Epithelial cell of proximal tubule (primary cell): Measurements from ENCODE around the gene DNAJA4. TPM values are rescaled to one million over a fixed set of nuclear protein-coding genes. Genes with fewer than 3 reads are reported as not detected.

ENCODE experiments used
- DNase-seq: peaks from one replicate; pipeline ENCODE4 v3.0.0-alpha.2; 2011; ENCODE audit warnings: low read depth
- H3K4me3 ChIP-seq: 2 replicates; pipeline ENCODE4 v1.5.1; 2011; ENCODE audit warnings: low read depth, mild to moderate bottlenecking, low read length
- total RNA-seq: library from RNA; depleted of rRNA; stranded (reverse); fragments of >200 nt; gene quantifications from 2 replicates; pipeline ENCODE4 v1.2.3, GENCODE V29; 2015
- TF ChIP-seq, protein P1 (sequence below): conservative IDR thresholded peaks from 2 replicates; pipeline ENCODE4 v1.5.1; 2012; ENCODE audit warnings: low read depth, mild to moderate bottlenecking, low read length

Gene DNAJA4
- total RNA-seq, 1 donor from 2014 or later = 10.2 TPM

DNA sequence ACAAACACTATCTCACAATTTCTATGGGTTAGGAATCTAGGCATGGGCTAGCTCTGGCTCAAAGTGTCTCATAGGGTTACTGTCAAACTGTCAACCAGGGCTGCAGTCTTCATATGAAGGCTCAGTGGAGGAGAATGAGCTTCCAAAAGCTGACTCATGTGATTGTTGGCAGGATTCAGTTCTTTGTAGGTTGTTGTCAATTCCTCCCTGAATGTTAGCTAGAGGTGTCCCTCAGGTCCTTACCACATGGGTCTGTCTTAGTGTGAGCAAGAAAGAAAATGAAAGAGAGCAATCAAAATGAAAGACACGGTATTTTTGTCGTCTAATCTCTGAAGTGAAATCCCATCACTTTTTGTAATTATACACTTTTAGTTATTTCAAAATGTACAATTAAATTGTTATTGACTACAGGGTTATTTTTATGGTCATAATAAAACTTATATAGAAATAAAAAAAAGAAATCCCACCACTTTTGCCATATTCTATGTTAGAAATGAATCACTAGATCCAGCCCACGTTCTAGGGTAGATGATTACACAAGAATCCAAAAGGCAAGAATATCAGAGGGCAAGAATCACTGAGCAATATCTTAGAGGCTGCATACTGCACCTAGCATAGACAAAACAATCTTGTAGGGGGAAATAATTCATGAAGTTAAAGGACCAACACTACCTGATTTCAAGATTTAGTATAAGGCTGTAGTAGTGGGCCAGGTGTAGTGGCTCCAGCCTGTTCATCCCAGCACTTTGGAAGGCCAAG is 38.4 kb upstream of the DNAJA4 start:
- no peak overlapping the region for H3K4me3 ChIP-seq
- DNase-seq = no peak
- TF ChIP-seq, protein P1, sequence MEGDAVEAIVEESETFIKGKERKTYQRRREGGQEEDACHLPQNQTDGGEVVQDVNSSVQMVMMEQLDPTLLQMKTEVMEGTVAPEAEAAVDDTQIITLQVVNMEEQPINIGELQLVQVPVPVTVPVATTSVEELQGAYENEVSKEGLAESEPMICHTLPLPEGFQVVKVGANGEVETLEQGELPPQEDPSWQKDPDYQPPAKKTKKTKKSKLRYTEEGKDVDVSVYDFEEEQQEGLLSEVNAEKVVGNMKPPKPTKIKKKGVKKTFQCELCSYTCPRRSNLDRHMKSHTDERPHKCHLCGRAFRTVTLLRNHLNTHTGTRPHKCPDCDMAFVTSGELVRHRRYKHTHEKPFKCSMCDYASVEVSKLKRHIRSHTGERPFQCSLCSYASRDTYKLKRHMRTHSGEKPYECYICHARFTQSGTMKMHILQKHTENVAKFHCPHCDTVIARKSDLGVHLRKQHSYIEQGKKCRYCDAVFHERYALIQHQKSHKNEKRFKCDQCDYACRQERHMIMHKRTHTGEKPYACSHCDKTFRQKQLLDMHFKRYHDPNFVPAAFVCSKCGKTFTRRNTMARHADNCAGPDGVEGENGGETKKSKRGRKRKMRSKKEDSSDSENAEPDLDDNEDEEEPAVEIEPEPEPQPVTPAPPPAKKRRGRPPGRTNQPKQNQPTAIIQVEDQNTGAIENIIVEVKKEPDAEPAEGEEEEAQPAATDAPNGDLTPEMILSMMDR = no peak

DNA sequence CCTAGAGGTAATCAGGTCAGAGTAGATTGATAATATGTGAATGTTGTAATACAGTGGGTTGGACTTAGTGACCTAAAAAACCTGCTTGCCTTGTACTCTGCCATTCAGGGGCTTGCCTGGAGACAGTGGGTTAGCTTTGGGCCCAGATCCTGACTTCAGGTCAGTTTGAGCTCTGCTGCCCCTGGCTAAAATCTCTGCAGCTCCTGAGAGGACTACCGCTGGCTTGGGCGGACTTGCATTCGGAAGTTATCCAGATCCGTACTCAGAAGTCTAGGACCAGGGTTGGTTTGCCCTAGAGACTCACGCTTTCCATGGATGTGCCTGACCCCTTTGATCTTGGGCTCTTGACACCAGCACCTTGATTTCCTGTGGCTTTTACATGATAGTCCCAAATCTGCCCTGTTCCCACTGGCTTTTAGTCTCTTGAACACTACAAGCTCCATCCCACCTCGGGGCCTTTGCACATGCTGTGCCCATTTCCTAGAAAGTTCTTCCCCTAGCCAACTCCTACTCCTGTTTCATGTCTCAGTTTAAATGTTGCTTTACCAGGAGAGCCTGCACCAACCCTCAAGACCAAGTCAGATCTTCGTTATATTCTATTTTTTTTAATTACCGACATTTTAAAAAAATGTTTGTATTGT is 35.9 kb upstream of the DNAJA4 start:
- TF ChIP-seq, protein P1 = no peak
- no peak for DNase-seq
- no peak overlapping the region for H3K4me3 ChIP-seq

DNA sequence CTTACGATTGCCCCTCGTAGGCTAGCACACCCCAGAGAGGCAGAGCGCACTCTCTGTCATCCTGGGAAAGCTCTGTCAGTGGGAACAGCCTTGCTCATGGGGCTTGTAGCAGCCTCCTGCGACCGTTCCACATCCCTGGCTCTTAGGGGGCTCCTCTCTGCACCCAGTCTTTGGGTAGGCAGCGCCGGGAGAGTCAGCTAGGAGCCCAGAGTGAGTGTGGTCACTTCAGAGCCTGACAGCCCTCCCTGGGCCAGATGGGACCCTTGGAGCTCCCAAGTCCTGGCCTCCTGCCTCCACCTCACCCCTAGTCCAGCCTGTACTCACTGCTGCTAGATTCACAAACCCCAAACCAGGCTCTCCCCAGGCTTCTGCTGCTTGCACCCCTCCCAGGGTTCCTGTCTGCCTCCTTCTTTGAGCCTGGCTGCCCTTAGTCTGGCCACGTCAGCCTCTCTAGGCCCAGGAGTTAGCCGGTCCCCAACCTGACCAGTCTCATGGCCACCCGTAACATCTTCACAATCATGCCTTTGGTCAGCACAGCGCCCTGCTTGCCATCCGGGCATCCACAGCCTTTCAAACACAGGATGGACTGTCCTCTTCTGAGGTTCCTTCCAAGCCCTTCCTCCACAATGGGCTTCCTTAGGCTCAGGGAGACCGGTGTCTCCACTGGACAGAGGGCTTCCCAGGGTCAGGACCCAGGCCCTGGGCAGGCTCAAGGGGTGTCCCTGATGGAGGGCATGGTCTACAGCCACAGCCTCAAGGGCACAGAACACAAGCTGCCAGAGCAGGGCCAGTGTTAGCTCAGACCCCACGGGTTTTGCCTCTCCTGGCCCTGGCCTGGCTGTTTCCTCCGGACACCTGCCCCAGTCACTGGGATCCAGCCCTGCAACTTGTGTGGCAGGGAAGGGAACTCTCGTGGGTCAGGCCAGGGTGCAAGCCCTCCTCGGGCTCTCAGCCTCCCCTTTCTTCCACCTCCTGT is 34.6 kb upstream of the DNAJA4 start:
- DNase-seq = no peak
- TF ChIP-seq, protein P1 = no peak
- H3K4me3 ChIP-seq = no peak overlapping the region

DNA sequence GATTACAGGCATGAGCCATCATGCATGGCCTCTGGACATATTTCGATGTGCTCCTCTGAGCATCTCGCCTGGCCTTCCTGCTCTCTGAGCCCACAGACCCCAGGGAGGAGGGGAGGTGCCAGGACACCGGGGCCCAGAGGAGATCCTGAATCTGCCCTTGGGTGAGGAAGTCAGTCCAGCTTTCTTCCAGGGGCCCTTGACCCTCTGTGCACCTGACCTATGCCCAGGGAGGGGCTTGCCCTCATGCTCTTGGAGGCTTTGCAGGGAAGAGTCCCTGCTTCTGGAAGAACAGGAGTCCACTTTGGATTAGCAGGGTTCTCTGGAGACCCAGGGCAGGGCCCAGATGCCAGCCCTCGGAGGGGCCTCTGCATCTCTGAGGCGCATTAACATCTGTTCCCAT is 31.4 kb upstream of the DNAJA4 start:
- TF ChIP-seq, protein P1 = no peak
- no peak for DNase-seq
- H3K4me3 ChIP-seq = no peak overlapping the region

DNA sequence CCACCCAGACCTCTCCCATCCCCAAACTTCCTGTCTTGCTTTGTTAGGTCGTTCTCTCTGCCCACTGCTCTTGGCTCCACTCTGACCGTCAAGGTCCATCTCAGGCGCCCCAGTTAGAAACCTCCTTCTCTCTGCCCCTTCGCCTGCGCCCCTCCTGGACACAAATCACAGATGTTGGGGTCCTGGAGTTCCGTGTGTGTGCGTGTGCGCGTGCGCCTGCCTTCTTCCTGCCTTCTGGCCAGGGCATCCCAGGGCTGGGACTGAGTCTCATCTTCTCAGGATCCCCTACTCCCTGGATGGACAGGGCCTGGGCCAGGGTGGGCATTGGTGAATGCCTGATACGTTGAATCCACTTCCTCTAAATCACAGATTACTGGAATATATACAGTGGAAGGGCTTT is 30.9 kb upstream of the DNAJA4 start:
- no peak overlapping the region for H3K4me3 ChIP-seq
- TF ChIP-seq, protein P1 = no peak
- no peak for DNase-seq

DNA sequence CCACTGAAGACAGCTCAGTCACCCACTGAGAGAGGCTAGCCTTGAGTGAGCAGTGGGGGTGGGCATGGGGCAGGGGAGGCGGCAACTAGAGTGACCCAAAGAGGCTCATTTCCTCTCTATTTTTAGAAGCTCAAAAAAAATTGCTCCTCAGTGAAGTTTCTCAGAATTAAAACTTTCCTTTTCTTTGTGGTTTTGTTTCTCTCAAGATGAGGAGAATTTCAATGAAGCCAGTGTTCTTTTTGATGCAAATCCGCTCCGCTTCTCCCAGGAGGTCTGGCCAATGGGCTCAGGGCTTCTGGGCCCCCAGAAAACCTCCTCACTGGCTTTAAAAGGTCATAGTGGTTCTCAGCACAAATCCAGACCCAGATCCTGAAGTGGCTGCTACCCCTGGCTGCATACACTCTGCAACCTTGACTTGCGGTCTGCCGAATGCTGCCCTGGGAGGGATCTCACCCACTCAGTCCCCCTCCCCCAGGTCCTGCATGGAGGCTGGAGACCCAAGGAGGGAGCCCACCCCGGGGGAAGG is 29.8 kb upstream of the DNAJA4 start, which contains the start of gene ACSBG1:
Gene ACSBG1 (minus strand): TSS at position 51 of the 526 bp plus-strand sequence. CDS start 64 bp downstream, outside the sequence.
- no peak within 1 kb of the TSS for H3K4me3 ChIP-seq
- DNase-seq = no peak
- TF ChIP-seq, protein P1 = no peak
